HG03135 (cell line): ENCODE data around the gene TFPI.
A peak's percentile ranks its signal among the peaks of the same experiment; 100 is the strongest.
"Not testable (repeated sequence)": the region's sequence is repeated elsewhere in the genome, so short reads cannot be mapped to it uniquely, and the experiment has no call there.

Experiments
- ATAC-seq: cut with Tn5 transposase; IDR thresholded peaks from one replicate; pipeline ENCODE4 v1.9.1; 2021; ENCODE audit warnings: mild to moderate bottlenecking, moderate library complexity; ENCODE audit not compliant: unreplicated experiment

TFPI gene

DNA sequence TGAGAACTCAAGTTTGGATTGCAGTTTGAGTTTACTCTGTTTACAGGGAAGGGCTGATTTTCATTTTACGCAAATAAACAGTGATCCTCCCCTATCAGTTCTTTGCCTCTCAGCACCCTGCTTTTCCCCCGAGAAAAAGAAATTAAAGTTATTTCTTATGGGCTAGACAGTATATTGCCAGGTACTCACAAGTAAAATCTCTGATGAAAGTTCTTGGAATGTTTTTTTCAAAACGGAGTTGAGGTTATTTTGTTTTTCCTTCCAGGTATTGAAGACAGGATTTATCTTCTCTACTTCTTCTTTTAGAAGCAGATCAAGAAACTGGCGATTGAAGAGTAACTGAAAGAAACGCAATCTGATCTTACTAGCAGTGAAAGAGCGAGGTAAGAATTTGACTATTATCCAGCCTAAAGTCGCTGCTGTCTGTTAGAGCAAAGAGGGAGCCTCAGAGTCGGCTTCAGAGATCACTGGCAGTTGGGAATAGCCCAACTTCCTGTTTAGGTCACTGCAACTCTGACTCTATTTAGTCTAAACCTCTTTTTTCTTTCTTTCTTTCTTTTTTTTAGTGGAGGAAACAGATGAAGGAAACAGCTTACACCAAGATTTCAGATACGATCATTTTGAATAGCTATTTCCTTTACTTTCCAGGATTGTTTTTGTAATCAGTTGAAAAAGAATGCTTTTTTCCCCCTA lies at the start of gene TFPI:
Gene TFPI, minus strand, starts transcription at position 425 of the 693 bp plus-strand sequence. CDS start 50,667 bp downstream, outside the sequence.
- no peak for ATAC-seq

DNA sequence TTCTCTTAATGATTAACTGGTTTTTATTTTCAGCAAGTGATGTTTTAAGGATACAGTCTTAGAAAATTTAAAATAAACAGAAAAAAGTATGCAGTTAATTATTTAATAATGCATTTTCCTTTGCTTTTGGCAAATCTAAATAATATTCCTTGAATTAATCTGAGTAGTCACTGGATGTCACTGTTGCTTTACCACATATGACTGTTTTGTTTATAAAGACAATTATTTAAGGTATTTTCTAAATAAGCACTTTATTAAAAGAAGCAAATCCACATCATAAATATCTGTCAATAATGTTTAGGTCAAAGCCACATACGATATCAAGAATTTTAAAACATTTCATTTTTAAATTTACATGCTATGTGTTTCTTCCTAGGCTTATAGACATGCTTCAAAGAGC lies 40.6 kb upstream of the TFPI start:
- ATAC-seq, result no peak

DNA sequence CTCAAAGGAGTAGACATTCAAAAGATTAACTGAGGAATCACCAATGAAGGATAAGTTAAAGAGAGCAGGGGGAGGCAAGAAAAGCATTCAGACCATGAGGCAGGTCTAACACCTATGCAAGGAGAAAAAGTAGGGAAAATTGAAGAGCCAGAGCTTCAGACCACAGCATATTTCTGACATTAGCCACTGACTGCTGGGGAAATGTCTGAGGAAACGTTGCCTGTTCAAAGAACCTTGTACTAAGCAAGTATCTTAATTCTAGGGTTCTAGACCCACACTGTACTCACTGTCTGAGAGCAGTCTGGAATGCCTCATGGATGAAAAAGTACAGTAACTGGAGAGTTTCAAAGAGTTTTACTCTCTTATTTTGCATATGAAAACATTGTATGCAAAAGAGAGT lies 39.5 kb upstream of the TFPI start:
- no peak for ATAC-seq

DNA sequence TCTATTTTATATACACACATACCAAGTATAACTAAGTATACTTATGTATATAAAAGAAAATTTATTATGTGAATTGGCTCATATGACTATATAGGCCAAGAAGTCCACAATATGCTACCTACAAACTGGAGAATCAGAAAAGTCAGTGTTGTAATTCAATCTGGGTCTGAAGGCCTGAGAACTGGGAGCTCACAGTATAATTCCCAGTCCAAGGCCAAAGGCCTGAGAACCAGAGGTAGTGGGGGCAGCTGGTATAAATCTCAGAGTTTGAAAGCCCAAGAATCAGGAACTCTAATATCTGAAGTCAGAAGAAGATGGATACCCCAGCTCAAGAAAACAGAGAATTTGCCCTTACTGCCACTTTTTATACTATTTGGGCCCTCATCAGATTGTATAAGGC lies 38.9 kb upstream of the TFPI start:
- ATAC-seq, result no peak

DNA sequence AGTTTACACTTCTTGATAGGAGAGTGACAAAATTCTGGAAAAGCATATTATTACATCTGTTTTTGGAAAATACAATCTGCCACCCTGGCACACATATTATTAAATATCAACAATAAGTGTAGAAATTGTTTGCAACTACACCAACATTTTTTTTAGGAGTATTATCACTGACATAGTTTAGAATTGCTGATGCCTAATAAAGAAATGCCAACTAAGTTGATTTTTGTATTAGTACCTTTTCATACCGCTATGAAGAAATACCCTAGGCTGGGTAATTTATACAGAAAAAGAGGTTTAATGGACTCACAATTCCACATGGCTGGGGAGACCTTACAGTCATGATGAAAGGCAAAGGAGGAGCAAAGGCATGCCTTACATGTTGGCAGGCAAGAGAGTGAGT lies 35.9 kb upstream of the TFPI start:
- ATAC-seq, result no peak

DNA sequence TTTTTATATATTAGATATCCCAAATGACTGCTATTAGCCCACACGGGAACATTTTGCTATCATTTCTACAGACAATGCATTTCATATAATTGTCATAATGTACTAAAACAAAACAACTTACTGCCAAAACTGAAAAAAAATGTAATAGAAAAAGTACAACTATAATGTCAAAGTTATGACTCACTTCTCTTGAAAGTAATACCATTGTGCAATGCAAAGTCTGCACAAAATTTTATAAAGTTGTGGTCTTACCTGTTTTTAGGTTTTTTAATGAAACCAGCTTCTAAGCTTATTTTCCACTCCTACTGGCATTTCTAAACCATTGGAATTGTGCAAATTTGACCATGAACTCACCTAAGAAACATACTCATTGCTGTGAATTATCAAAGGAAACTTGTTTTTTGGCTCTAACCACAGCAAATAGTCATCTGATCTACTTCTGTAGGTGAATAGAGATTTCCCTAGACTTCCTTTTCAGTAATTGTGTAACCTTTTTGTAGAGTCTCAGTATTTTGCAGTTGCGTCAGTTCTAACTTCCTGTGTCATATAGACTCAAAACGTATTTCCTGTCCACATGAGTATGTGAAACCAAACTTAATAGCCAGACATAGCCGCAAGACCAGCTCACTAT lies 31.9 kb upstream of the TFPI start:
- ATAC-seq, result peak; percentile 53

DNA sequence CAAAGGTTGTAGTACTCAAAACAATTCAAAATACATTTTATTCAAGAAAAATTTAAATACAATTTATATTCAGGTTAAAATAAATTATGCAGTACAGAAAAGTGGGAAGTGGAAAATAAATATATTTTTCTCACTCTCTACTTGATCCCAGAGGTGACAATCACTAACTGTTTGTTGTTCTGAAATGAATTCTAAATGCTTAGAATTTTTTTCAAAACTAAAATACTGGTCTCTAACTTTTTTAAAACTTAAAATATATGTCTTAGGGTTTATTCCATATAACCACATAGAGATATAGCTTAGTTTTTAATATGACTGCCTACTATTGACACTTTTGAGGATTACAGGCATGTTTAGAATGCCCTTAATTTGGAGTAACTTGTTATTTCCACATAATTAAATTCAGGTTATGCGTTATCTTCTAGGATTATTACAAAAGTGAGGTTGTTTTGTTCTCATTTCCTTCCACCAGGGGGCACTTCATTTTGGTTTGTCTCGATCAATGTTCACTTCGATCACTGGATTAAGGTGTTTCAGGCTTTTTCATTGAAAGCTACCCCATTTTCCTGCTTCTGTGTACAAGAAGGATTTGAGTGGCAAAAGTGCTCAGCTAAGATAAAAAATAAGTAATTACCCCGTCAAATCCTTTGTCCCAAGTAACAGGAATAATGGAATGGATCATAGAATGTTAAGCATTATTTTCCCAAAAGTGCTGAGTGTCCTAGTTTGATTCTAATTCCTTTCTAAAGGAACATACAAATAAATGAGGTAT lies 27.1 kb upstream of the TFPI start:
- ATAC-seq, result no peak

DNA sequence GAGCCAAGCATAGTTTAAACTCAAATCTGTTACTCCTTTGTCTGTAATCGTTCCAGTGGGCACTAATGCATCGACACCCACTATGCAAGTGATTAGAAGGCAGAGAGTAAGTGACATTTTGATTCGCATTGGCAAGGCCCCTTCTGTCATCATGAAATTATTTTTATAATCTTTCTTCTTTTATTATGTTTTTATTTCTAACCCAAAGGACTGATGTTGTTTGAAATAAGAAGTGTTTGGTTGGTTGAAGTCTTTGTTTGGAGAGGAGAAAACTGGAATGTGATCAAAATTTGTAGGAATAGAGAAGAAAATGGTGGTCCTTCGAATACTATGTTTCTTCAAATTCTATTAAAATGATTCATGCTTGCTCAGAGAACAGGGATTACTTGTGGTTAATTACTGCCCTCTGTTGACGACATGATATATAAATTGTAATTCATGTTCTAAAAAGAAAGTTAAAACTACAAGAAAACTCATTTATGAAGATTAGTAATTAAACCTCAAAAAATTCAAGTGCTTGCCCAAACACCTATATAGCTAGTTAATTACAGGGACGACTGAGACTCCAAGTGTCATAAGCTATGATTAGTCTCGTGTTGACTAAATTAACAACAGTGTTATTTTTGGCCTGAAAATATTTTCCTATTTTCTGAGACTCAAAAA lies 26.4 kb upstream of the TFPI start:
- no peak for ATAC-seq

DNA sequence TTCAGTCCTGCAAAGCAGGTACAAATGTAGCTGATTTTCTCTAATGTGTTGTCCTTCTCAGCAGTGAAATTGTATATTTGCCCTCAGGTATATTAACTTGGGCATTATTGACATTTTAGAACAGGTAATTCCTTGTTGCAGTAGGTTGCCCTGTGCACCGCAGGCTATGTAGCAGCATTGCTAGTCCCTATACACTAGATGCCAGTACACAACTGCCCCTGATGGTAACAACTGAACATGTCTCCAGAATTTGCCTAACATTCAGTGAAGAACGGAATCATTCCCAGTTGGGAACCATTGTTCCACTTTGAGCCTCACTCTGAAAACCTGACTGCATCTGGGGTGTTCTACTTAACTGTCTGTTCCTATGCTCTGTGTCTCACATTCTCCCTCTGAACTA lies 23.1 kb upstream of the TFPI start:
- no peak for ATAC-seq

DNA sequence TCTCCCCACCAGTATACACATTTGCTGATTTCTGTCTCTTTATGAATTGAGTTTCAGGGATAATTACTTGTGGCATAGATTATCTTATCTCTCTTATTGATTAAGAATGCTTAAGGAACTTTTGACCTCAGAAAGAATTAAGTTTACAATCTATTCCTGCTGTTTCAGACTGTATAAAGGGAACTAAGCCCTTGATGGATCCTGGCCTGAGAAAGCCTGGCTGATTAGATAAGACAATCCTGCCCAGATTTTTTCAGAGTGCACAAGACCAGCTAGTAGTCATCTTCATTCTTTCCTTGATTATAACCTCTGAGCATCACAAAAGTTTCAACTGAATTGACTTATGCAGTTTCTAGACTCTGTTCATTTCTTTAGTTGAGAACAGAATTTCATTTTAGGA lies 22.7 kb upstream of the TFPI start:
- no peak for ATAC-seq

DNA sequence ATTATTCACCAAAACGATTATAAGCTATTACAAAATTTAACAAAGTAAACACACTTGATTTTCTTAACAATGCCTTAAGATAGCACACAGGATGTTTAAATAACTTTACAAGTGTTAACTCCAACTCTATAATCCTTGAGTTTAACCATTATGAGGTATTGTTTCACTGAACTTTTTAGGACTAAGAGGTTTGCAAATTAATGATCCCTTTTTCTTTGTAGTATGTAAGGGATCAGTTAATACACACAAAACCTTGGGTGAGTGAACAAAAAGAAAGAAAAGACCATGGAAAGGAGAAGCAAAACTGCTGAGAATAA lies 21.5 kb upstream of the TFPI start:
- no peak for ATAC-seq

DNA sequence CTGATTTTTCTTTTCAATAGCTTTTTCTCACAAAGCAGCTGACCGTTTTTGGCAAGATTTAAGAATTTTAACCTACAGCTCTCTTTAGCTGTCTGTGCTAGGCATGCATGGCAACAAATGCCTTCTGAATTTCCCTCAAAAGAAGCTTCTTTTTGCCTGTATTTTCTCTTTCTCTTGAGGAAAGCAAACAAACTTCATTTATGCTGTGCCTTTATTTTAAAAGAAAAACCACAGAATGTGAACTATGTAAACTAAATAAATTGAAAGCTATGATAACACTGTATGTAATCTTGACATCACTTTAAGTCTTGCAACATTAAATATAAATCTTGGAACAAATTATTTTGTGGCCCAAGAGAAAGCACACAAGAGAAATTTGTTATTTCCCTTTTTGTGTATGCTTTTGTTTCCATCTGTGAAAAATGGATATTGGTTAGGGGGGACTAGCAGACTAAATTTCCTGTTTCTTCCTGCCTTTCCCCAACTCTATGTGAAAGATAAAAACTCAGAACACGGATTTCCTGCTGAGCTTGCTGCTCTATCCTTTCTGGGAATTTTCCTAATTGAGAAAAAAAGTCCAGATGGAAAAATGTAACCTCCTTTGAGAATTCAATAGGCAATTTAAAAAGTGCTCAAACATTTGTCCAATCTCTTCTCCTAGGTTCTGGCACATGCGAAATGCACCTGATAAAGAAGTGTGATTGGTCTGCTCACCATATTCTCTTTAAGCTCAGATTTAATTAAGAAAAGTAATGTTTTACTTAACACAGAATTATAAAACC lies 20.9 kb upstream of the TFPI start:
- no peak for ATAC-seq

DNA sequence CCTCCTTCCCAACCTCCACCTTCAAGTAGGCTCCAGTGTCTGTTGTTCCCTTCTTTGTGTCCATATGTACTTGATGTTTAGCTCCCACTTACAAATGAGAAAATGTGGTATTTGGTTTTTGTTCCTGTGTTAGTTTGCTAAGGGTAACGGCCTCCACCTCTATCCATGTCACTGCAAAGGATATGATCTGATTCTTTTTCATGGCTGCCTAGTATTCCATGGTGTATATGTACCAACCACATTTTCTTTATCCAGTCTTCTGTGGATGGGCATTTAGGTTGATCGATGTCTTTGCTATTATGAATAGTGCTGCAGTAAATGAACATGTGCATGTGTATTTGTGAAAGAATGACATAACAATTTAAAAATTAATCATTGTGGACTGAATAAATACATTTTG lies 19.5 kb upstream of the TFPI start:
- ATAC-seq, result no peak

DNA sequence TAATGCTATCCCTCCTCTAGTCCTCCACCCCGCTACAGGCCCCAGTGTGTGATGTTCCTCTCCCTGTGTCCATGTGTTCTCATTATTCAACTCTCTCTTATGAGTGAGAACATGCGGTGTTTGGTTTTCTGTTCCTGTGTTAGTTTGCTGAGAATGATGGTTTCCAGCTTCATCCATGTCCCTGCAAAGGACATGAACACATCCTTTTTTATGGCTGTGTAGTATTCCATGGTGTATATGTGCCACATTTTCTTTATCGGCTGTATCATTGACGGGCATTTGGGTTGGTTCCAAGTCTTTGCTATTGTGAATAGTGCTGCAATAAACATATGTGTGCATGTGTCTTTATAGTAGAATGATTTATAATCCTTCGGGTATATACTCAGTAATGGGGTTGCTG lies 17.8 kb upstream of the TFPI start:
- not testable (repeated sequence) for ATAC-seq

DNA sequence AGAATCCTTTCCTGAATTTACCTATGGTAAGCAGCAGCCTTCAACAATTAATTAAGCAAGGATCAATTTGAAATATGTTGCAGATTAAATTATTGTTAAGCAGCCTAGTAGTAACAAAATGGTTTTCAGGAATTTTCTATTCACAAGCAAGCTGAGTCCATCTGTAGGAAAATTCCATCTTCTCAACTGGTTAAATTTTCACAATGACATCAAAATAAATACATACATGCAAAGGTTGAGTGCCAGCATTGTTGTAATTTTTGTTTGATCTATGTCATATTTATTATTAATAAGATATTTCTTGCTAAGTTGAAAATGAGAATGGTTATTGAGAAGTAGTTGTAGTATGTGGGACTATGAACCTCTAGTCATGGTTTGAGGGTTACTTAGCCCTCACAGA lies 15.3 kb upstream of the TFPI start:
- no peak for ATAC-seq

DNA sequence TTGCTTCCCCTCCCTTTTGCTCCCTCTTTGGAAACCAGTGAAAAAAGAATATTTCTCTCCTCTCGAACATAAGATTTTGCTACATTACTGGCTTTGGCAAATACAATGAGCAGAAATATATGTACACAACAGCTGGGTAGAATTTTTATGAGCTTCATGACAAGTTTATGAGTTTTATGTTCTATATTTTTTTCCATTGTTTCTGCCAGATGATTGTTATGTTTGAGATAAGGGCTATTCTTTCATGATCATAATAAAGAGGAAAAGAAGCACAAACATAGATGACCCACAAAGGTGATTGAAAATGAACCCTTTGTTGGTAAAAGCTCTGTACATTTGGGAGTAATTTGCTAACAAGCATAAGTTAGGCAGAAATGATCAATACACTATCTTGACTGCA lies 14.8 kb upstream of the TFPI start:
- no peak for ATAC-seq

DNA sequence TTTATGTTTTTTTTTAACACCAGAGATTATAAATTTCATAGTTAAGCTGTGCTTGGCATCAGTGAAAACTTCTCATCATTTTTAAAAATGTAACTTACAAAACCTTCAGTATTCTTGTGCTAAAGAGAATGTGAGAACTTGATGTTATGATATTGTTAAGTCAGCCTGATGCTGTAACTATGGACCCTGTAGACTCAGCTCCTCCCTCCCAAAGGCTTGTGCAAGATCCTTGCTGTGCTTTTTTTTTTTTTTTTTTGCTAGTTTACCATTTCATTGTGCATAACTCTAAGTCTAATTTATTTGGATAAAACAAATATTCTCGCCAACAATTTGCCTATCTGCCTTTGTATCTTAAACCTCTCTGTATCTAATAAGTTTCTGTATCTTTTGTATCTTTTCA lies 12.9 kb upstream of the TFPI start:
- ATAC-seq, result no peak

DNA sequence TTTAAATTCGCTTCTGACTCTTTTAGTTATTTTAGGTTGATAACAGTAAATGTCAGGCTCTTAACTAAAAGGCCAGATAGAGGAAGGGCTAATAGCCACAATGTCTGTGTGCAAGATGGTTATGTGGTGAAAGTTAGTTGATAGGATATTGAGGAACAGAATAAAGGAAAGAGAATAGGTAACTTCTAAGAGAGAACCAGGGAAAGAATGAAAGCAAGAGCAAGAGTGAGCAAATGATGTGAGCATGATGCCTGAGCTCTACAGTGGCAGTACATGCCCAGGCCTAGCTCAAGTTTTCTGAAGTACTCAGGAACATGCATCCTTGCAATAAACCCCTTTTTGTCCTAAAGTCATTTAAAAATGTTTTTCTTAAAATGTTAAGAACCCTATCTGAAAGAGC lies 12.5 kb upstream of the TFPI start:
- ATAC-seq, result no peak

DNA sequence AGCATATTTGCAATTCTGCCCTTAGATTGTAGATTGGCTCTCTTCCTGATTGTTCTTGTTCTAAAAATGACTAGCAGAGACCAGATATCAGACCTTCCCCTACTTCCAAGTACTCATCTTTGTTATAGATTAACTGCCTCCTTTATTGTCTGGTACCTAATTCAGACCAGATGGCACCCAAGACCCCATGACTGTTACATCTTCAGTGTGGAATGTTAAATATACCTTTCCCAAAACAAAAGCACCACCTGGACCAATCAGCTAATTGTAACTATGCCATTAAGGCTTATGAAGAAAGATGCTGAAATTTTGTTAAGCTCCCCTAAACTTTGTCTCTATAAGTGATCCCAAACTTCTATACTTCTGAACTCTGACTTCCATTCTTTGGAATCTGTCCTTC lies 12.0 kb upstream of the TFPI start:
- no peak for ATAC-seq

DNA sequence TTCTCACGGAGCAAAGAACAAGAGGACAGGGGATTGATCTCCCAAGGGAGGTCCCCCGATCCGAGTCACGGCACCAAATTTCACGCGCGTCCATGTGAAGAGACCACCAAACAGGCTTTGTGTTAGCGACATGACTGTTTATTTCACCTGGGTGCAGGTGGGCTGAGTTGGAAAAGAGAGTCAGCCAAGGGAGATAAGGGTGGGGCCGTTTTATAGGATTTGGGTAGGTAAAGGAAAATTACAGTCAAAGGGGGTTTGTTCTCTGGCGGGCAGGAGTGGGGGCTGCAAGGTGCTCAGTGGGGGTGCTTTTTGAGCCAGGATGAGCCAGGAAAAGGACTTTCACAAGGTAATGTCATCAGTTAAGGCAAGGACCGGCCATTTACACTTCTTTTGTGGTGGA lies 11.4 kb upstream of the TFPI start:
- ATAC-seq, result not testable (repeated sequence)

DNA sequence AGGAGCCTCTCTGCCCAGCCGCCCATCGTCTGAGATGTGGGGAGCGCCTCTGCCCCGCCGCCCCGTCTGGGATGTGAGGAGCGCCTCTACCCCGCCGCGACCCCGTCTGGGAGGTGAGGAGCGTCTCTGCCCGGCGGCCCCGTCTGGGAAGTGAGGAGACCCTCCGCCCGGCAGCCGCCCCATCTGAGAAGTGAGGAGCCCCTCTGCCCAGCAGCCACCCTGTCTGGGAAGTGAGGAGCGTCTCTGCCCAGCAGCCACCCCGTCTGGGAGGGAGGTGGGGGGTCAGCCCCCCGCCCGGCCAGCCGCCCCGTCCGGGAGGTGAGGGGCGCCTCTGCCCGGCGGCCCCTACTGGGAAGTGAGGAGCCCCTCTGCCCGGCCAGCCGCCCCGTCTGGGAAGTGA lies 2.3 kb upstream of the TFPI start:
- ATAC-seq, result not testable (repeated sequence)
